Uterus (tissue), 4 donors: ENCODE measurements around the gene SPATA31E1. TPM values are rescaled to one million over a fixed set of nuclear protein-coding genes. Genes with fewer than 3 reads are reported as not detected.

ENCODE experiments used
- total RNA-seq, 4 donors: library from RNA; depleted of rRNA in 3 of 4; stranded (reverse); fragments of >200 nt in 3 of 4; gene quantifications; one replicate each; pipeline versions ENCODE4 v1.1.0 to v1.2.4, GENCODE V29; 2014 to 2023
- donor health status: DM: yes; HTN: yes; CAD: no.

SPATA31E1 gene
- total RNA-seq, 4 donors from 2014 or later = not detected

Other genes starting within 250 kb of the SPATA31E1 start
- gene CTSL, start 156.8 kb upstream of the SPATA31E1 start, total RNA-seq = 100 to 1,000 TPM in 3 of 4 donors, 10 to 100 TPM in 1; 84.3 to 183 (median 147) TPM
- under 1 TPM in 1 of 4 donors, not detected in 3; 0.21 TPM for gene SPATA31C1, start 35.1 kb downstream of the SPATA31E1 start, total RNA-seq
- 10 to 100 TPM in 2 of 4 donors, 1 to 10 TPM in 1, under 1 TPM in 1; 0.59 to 10.9 (median 6.3) TPM for gene CDK20, start 91.7 kb downstream of the SPATA31E1 start, total RNA-seq